H9 (cell line): ENCODE results near the gene MED27. TPM values are rescaled to one million over a fixed set of nuclear protein-coding genes. Genes with fewer than 3 reads are reported as not detected.

Experiments
- DNase-seq: peaks from one replicate; pipeline ENCODE4 v3.0.0-alpha.2; 2017
- H2AFZ ChIP-seq: one replicate; pipeline ENCODE4 v1.6.1; 2013; ENCODE audit warnings: mild to moderate bottlenecking, low read length, control low read depth, moderate library complexity
- H2AK5ac ChIP-seq: 2 replicates; pipeline ENCODE4 v1.6.1; 2013; ENCODE audit warnings: low read length, control low read depth, mixed read lengths; ENCODE audit not compliant: insufficient read length
- H2BK120ac ChIP-seq: one replicate; pipeline ENCODE4 v1.6.1; 2013; ENCODE audit warnings: low read depth, mild to moderate bottlenecking, low read length, control low read depth, inconsistent platforms; ENCODE audit not compliant: poor library complexity, severe bottlenecking
- H2BK12ac ChIP-seq: 2 replicates; pipeline ENCODE4 v1.6.1; 2013; ENCODE audit warnings: low read length, control low read depth, mixed read lengths, low read depth; ENCODE audit not compliant: insufficient read length
- H2BK15ac ChIP-seq: 2 replicates; pipeline ENCODE4 v1.6.1; 2013; ENCODE audit warnings: low read depth, low read length, control low read depth
- H2BK20ac ChIP-seq: one replicate; pipeline ENCODE4 v1.6.1; 2013; ENCODE audit warnings: low read depth, mild to moderate bottlenecking, low read length, control low read depth, inconsistent platforms; ENCODE audit not compliant: poor library complexity, severe bottlenecking
- H2BK5ac ChIP-seq: 2 replicates; pipeline ENCODE4 v1.6.1; 2013; ENCODE audit warnings: low read length, control low read depth, mixed read lengths; ENCODE audit not compliant: insufficient read length
- H3K14ac ChIP-seq: 2 replicates; pipeline ENCODE4 v1.6.1; 2013; ENCODE audit warnings: low read length, control low read depth; ENCODE audit not compliant: insufficient read depth
- H3K18ac ChIP-seq: 2 replicates; pipeline ENCODE4 v1.6.1; 2013; ENCODE audit warnings: low read depth, mild to moderate bottlenecking, mixed read lengths, low read length, control low read depth; ENCODE audit not compliant: insufficient read length
- H3K23ac ChIP-seq: 2 replicates; pipeline ENCODE4 v1.6.1; 2013; ENCODE audit warnings: low read length, control low read depth, mixed read lengths, low read depth; ENCODE audit not compliant: insufficient read length
- H3K23me2 ChIP-seq: 2 replicates; pipeline ENCODE4 v1.6.1; 2013; ENCODE audit warnings: low read depth, mild to moderate bottlenecking, mixed read lengths, low read length, control low read depth; ENCODE audit not compliant: insufficient read length, poor library complexity, severe bottlenecking
- H3K27ac ChIP-seq: 2 replicates; pipeline ENCODE4 v1.5.1; 2013; ENCODE audit warnings: low read length, control low read depth, mixed read lengths, low read depth; ENCODE audit not compliant: insufficient read length
- H3K27me3 ChIP-seq: 2 replicates; pipeline ENCODE4 v1.6.1; 2013; ENCODE audit warnings: low read length, control low read depth, inconsistent platforms; ENCODE audit not compliant: insufficient read depth
- H3K4ac ChIP-seq: 2 replicates; pipeline ENCODE4 v1.6.1; 2013; ENCODE audit warnings: low read depth, mild to moderate bottlenecking, control low read depth, inconsistent platforms, low read length, moderate library complexity
- H3K4me1 ChIP-seq: 2 replicates; pipeline ENCODE4 v1.6.1; 2013; ENCODE audit warnings: low read length, control low read depth, inconsistent platforms; ENCODE audit not compliant: insufficient read depth
- H3K4me2 ChIP-seq: 2 replicates; pipeline ENCODE4 v1.6.1; 2013; ENCODE audit warnings: low read length, control low read depth, mixed read lengths; ENCODE audit not compliant: insufficient read length, insufficient read depth
- H3K56ac ChIP-seq: 2 replicates; pipeline ENCODE4 v1.6.1; 2013; ENCODE audit warnings: low read depth, mild to moderate bottlenecking, mixed read lengths, low read length, control low read depth; ENCODE audit not compliant: insufficient read length
- H3K79me1 ChIP-seq: 2 replicates; pipeline ENCODE4 v1.6.1; 2013; ENCODE audit warnings: low read depth, mild to moderate bottlenecking, moderate library complexity, low read length, control low read depth, inconsistent platforms; ENCODE audit not compliant: insufficient read depth, poor library complexity, severe bottlenecking
- H3K79me2 ChIP-seq: 2 replicates; pipeline ENCODE4 v1.6.1; 2013; ENCODE audit warnings: low read length, control low read depth, inconsistent platforms; ENCODE audit not compliant: insufficient read depth
- H3K9ac ChIP-seq: 2 replicates; pipeline ENCODE4 v1.6.1; 2013; ENCODE audit warnings: low read length, control low read depth, mixed read lengths; ENCODE audit not compliant: insufficient read length; ENCODE audit errors: extremely low read depth
- H3K9me3 ChIP-seq: one replicate; pipeline ENCODE4 v1.6.1; 2013; ENCODE audit warnings: low read depth, low read length, inconsistent platforms; ENCODE audit not compliant: control insufficient read depth
- H3T11ph ChIP-seq: one replicate; pipeline ENCODE4 v1.6.1; 2013; ENCODE audit warnings: mild to moderate bottlenecking, low read length, control low read depth, inconsistent platforms
- H4K20me1 ChIP-seq: one replicate; pipeline ENCODE4 v1.6.1; 2013; ENCODE audit not compliant: control insufficient read depth, insufficient read length, insufficient read depth
- H4K5ac ChIP-seq: 2 replicates; pipeline ENCODE4 v1.6.1; 2013; ENCODE audit warnings: low read depth, mild to moderate bottlenecking, mixed read lengths, low read length, control low read depth; ENCODE audit not compliant: insufficient read length
- H4K8ac ChIP-seq: replicated peaks from 2 replicates; pipeline ENCODE4 v1.6.1; 2013; ENCODE audit warnings: low read length, control low read depth, mixed read lengths, low read depth; ENCODE audit not compliant: insufficient read length
- H4K91ac ChIP-seq: 2 replicates; pipeline ENCODE4 v1.6.1; 2013; ENCODE audit warnings: low read depth, mild to moderate bottlenecking, moderate library complexity, mixed read lengths, low read length, control low read depth; ENCODE audit not compliant: insufficient read length
- H3K27ac Mint-ChIP-seq, 3 experiments: 2 replicates in 2 of 3; 3 replicates in 1 of 3; pipeline ENCODE4 v1.8.0; 2020 to 2021; ENCODE audit warnings: mixed read lengths in 3 of 3, mild to moderate bottlenecking in 1 of 3, moderate library complexity in 1 of 3
- H3K27me3 Mint-ChIP-seq: 2 replicates; pipeline ENCODE4 v1.8.0; 2021; ENCODE audit warnings: low read depth, mild to moderate bottlenecking, moderate library complexity, mixed read lengths
- H3K36me3 Mint-ChIP-seq, 3 experiments: 2 replicates in 2 of 3; 3 replicates in 1 of 3; pipeline ENCODE4 v1.8.0; 2020 to 2021; ENCODE audit warnings: low read depth in 3 of 3, mixed read lengths in 3 of 3; ENCODE audit not compliant: insufficient read depth in 1 of 3
- H3K4me1 Mint-ChIP-seq, 2 experiments: 2 replicates each; pipeline ENCODE4 v1.8.0; 2020; ENCODE audit warnings: mixed read lengths in 2 of 2
- H3K4me3 Mint-ChIP-seq, 2 experiments: 2 replicates in 1 of 2; 3 replicates in 1 of 2; pipeline ENCODE4 v1.8.0; 2020 to 2021; ENCODE audit warnings: mild to moderate bottlenecking in 2 of 2, mixed read lengths in 2 of 2, moderate library complexity in 1 of 2
- H3K9me3 Mint-ChIP-seq, 2 experiments: 2 replicates in 1 of 2; 3 replicates in 1 of 2; pipeline ENCODE4 v1.8.0; 2020; ENCODE audit warnings: mild to moderate bottlenecking in 2 of 2, mixed read lengths in 2 of 2, moderate library complexity in 1 of 2
- CTCF ChIP-seq: fragments of 200-600 bp; sonication (generic); conservative IDR thresholded peaks from 3 replicates; pipeline ENCODE4 v1.8.0; 2021; ENCODE audit warnings: antibody characterized with exemption, mild to moderate bottlenecking
- WGBS: extraction: QIAGEN DNeasy Blood & Tissue Kit; methylation state at CpG from one replicate; pipeline ENCODE4 v1.1.7; 2013; ENCODE audit warnings: missing lambda C conversion rate, low lambda C conversion rate, mixed read lengths; ENCODE audit not compliant: insufficient read length; ENCODE audit errors: extremely low coverage; 5-methylcytosine and 5-hydroxymethylcytosine counted together
- total RNA-seq: library from RNA; stranded (reverse); gene quantifications from 2 replicates; pipeline ENCODE4 v1.2.1, GENCODE V29; 2021

MED27 gene
- total RNA-seq, 1 experiment from 2014 or later = 33.5 TPM

- Histone ChIP-seq H4K8ac (no peak overlapping the region), H3K18ac (no peak overlapping the region), H3K4me1 (peaks cover 5% of the 10 kb centered on the region; the same call in 1 of the 2 replicates), H3K4me2 (no peak overlapping the region), H3K27ac (no peak overlapping the region), H2BK20ac (no peak overlapping the region), H3K9ac (no peak overlapping the region), H3K23ac (no peak overlapping the region), H2BK12ac (no peak overlapping the region), H2BK5ac (no peak overlapping the region), H4K5ac (no peak overlapping the region), H3K9me3 (no peaks in the 10 kb centered on the region), H3K4ac (no peak overlapping the region), H3K14ac (no peak overlapping the region), H4K20me1 (no peaks in the 10 kb centered on the region), H2AFZ (no peak overlapping the region), H2AK5ac (no peak overlapping the region), H2BK120ac (no peak overlapping the region), H3K23me2 (no peaks in the 10 kb centered on the region), H3K79me2 (no peaks in the 10 kb centered on the region), H2BK15ac (no peak overlapping the region), H3T11ph (no peak overlapping the region), H3K56ac (no peak overlapping the region), H3K79me1 (no peaks in the 10 kb centered on the region), H3K27me3 (no peaks in the 10 kb centered on the region), H4K91ac (no peak overlapping the region)
- peaks cover 3 to 17% (median 6%) of the 10 kb centered on the region in 3 experiments; a peak in 5 of 7 replicates for H3K36me3 Mint-ChIP-seq
- H3K9me3 Mint-ChIP-seq = no peaks in the 10 kb centered on the region
- no peak overlapping the region for H3K27ac Mint-ChIP-seq
- H3K27me3 Mint-ChIP-seq = no peaks in the 10 kb centered on the region; the same call in 1 of the 2 replicates
- WGBS = no CpG with 5 or more reads among the region's 3 CpGs
- peaks cover 35% of the 10 kb centered on the region in 2 experiments for H3K4me1 Mint-ChIP-seq
- DNase-seq = no peak
- no peak for TF ChIP-seq CTCF
- H3K4me3 Mint-ChIP-seq = no peak overlapping the region
Observed at GRCh38 chr9:132000659-132001058, 79.0 kb downstream of the MED27 start.
